Activated naive CD8-positive, alpha-beta T cell treated with anti-CD3 and anti-CD28 coated beads, Interleukin-2, amount 50 U/mL, for 24 hours (primary cell): Measurements from ENCODE around the gene PRPF31.

Experiments used
- ATAC-seq: fragments of 150-1000 bp; cut with Tn5 transposase; one replicate; pipeline ENCODE4 v1.10.0; 2021
- DNase-seq: peaks from one replicate; pipeline ENCODE4 v3.0.0; 2021
- H3K27ac Mint-ChIP-seq: one replicate; pipeline ENCODE4 v1.8.0; 2021; ENCODE audit warnings: mild to moderate bottlenecking, mixed read lengths
- H3K27me3 Mint-ChIP-seq: one replicate; pipeline ENCODE4 v1.8.0; 2021; ENCODE audit warnings: mixed read lengths
- H3K36me3 Mint-ChIP-seq: one replicate; pipeline ENCODE4 v1.8.0; 2021; ENCODE audit warnings: low read depth, mixed read lengths
- H3K4me1 Mint-ChIP-seq: one replicate; pipeline ENCODE4 v1.8.0; 2021; ENCODE audit warnings: mixed read lengths
- H3K4me3 Mint-ChIP-seq: one replicate; pipeline ENCODE4 v1.8.0; 2021; ENCODE audit warnings: mild to moderate bottlenecking, moderate library complexity, mixed read lengths
- H3K9me3 Mint-ChIP-seq: one replicate; pipeline ENCODE4 v1.8.0; 2021; ENCODE audit warnings: mixed read lengths

Gene PRPF31

DNA sequence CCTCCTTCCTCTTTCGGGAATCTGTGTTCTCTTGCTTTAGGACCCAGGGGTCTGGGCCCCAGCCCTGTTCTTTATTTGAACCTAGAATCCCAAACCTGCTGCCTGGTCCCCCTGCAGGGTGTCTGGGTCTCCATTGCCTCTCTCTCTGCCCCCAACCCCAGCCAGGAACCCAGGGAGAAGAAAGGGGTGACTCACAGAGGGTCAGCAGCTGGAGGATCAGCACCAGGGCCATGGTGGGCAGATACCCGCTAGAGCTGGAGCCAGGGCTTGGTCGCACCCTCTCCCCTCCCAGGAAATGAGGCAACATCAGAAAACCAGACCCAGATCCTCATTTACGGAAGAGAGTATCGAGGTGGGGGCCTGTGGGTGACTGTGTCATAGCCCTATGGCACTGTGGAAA, 15.0 kb upstream of the PRPF31 start, which contains the start of gene OSCAR:
TSS of gene OSCAR (minus strand) at position 243 of the 400 bp plus-strand sequence. CDS start at position 232, 11 bp downstream.
- ATAC-seq (no peak), DNase-seq (no peak)
- peaks cover 10% of the 10 kb centered on the region for H3K36me3 Mint-ChIP-seq
- no peaks in the 10 kb centered on the region for H3K9me3 Mint-ChIP-seq
- H3K27ac Mint-ChIP-seq: no peak within 1 kb of the TSS
- peaks cover 5% of the 10 kb centered on the region for H3K27me3 Mint-ChIP-seq
- peaks cover 22% of the 10 kb centered on the region for H3K4me1 Mint-ChIP-seq
- H3K4me3 Mint-ChIP-seq: peak within 1 kb of the TSS; percentile 51

DNA sequence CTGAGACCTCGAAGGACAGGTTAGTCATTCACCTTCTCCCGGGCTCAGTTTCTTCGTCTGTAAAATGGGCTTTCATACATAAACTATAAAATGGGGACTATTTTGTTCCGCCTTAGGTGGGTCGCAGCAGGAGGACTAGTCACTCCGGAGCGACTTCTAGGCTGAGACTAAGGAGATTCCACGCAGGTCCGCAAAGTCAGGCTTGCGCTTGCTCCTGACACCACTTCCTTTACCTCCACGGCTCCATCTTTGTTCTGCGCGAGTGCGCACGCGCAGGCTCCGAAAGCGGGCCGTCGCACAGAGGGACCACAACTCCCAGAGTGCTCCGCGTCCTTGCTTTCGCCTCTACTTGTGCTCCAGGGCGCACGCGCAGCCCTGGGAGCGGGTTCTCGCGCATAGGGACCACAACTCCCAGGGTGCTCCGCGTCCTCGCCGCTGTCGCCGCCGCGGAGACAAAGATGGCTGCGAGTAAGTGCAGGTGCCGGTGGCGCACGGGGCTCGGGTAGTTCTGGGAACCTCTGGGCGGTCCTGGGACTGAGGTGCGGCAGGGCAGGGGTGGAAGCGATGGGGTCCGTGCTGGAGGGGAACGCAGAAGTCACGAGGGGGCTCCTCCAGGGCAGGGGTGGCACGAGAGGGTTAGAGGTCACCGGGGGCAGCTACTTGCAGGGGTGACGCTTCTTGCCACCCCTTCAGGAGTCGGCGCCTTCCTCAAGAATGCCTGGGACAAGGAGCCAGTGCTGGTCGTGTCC, 13.0 kb upstream of the PRPF31 start, which contains the start of gene NDUFA3:
TSS of gene NDUFA3 (plus strand) at position 435 of the 749 bp plus-strand sequence. CDS start at position 459, 24 bp downstream.
- DNase-seq (peak; percentile 96), ATAC-seq (peak; percentile 98)
- Mint-ChIP-seq H3K36me3 (peaks cover 24% of the 10 kb centered on the region), H3K4me3 (peak within 1 kb of the TSS; percentile 93), H3K4me1 (peaks cover 18% of the 10 kb centered on the region), H3K27me3 (no peaks in the 10 kb centered on the region), H3K9me3 (no peaks in the 10 kb centered on the region), H3K27ac (peak within 1 kb of the TSS; percentile 92)

DNA sequence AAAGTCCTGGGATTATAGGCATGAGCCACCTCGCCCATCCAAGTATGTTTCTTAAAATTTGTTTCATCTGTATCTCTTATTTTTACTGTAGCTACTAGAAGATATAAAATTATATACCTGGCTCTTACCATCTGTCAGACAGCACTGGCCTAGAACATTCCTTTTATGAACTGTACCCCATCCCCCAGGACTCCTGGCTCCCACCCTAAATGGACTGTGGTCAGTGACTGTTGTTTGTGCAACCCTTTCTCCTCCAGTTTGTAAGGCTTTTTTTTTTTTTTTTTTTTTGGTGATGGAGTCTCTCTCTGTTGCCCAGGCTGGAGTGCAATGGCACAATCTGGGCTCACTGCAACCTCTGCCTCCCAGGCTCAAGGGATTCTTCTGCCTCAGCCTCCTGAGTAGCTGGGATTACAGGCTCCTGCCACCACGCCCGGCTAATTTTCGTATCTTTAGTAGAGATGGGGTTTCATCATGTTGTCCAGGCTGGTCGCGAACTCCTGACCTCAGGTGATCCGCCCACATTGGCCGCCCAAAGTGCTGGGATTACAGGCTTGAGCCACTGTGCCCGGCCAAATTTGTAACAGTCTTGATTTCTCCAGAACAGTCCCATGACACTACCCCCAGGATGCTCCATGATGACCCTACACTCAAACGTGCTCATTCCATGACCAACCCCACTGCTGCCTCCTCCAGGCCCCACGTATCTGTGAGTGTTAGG, 10.4 kb upstream of the PRPF31 start:
- no peaks in the 10 kb centered on the region for H3K9me3 Mint-ChIP-seq
- H3K4me1 Mint-ChIP-seq: peaks cover 18% of the 10 kb centered on the region
- no peak overlapping the region for H3K4me3 Mint-ChIP-seq
- ATAC-seq (no peak), DNase-seq (no peak)
- no peaks in the 10 kb centered on the region for H3K27me3 Mint-ChIP-seq
- peaks cover 27% of the 10 kb centered on the region for H3K36me3 Mint-ChIP-seq
- H3K27ac Mint-ChIP-seq: no peak overlapping the region

DNA sequence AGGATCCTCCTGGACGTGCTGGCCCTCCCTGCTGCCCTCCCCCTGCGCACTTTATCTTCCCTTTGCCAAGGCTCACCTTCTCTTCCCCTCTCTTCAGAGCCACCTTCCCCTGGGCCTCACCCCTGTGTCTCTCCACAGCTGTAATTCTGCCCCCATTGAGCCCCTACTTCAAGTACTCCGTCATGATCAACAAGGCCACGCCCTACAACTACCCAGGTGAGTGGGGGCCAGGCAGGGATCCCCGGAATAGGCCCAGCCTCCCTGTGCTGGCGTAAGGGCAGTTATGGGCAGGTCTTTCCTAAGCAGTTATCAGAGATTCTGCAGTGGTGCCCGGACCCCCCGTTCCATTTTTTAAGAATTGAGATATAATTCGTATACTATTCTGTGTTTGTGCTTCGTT, 9.8 kb upstream of the PRPF31 start:
- ATAC-seq: no peak
- no peaks in the 10 kb centered on the region for H3K27me3 Mint-ChIP-seq
- H3K4me3 Mint-ChIP-seq: no peak overlapping the region
- no peak for DNase-seq
- H3K4me1 Mint-ChIP-seq: peaks cover 18% of the 10 kb centered on the region
- H3K27ac Mint-ChIP-seq: no peak overlapping the region
- H3K36me3 Mint-ChIP-seq: peaks cover 31% of the 10 kb centered on the region
- no peaks in the 10 kb centered on the region for H3K9me3 Mint-ChIP-seq

DNA sequence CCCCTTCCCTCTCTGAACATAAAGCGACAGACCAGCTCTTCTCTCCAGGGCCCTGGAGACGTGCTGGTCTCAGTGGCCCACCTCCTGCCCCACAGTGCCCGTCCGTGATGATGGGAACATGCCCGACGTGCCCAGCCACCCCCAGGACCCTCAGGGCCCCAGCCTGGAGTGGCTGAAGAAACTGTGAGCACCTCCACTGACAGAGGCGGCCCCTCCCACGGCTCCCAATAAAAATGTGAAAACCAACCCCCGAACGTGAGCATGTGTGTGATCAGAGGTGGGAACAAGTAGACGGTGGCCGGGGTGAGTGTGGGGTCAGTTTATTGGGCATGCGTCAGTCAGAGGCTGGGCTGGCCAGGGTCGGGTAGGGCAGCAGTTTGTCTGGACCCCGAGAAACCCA, 8.8 kb upstream of the PRPF31 start:
- Mint-ChIP-seq H3K27me3 (no peaks in the 10 kb centered on the region), H3K9me3 (no peaks in the 10 kb centered on the region)

DNA sequence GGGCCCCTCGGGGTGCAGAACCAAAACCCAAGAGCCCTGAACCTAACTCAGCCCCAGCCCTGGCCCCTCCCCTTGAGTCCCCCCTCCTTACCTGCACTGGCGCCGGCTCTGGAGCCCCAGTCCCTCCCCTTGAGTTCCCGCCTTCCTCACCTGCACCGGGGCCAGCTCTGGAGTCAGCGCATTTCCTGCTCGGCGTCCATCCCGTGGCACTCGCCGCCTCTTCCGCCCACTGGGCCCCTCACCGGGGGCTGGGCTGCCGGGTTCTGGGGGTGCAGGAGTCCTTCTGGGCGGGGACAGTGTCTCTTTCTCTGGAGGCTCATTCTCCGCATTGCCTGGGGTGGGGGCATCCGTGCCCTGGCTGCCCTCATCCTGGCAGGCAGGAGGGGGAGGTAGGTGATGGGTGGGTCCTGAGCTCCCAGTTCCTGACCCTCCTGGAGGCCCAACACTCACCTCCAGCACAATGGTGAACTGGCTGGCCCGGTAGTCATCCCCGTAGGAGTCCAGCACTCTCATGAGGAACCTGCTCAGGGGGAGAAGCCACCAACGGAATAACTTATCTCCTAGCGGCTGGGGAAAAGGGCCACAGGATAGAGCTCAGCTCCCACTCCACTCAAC, 7.6 kb upstream of the PRPF31 start:
- H3K27ac Mint-ChIP-seq: no peak overlapping the region
- peaks cover 32% of the 10 kb centered on the region for H3K36me3 Mint-ChIP-seq
- H3K9me3 Mint-ChIP-seq: no peaks in the 10 kb centered on the region
- peaks cover 11% of the 10 kb centered on the region for H3K4me1 Mint-ChIP-seq
- ATAC-seq: no peak
- H3K27me3 Mint-ChIP-seq: no peaks in the 10 kb centered on the region
- DNase-seq: no peak
- no peak overlapping the region for H3K4me3 Mint-ChIP-seq

More for the DNA sequence above, 8.8 kb upstream of the PRPF31 start:
- Mint-ChIP-seq H3K36me3 (peaks cover 33% of the 10 kb centered on the region), H3K27ac (no peak overlapping the region), H3K4me1 (peaks cover 17% of the 10 kb centered on the region), H3K4me3 (no peak overlapping the region)
- ATAC-seq (no peak), DNase-seq (no peak)

DNA sequence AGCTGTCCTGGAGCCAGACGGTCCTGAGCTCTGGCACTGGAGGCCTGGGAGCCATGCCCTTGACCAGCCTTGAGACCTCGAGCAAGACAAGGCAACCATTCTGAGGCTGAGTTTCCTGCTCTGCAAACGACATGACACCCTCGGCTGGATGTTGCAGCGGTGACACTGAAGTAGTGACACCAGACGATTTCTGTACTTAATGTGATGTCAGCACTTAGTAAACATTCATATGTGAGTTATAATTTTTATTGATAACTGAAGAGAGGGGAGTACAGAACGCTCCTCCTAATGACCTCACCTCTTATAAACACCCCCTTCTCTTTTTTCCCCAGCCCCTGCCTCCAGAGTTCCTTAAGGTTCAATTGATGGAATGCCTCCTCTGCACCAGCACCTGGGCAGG, 7.1 kb upstream of the PRPF31 start:
- peaks cover 11% of the 10 kb centered on the region for H3K4me1 Mint-ChIP-seq
- ATAC-seq: no peak
- no peak overlapping the region for H3K4me3 Mint-ChIP-seq
- no peak for DNase-seq
- peaks cover 36% of the 10 kb centered on the region for H3K36me3 Mint-ChIP-seq
- H3K27me3 Mint-ChIP-seq: no peaks in the 10 kb centered on the region
- H3K9me3 Mint-ChIP-seq: no peaks in the 10 kb centered on the region
- H3K27ac Mint-ChIP-seq: no peak overlapping the region

DNA sequence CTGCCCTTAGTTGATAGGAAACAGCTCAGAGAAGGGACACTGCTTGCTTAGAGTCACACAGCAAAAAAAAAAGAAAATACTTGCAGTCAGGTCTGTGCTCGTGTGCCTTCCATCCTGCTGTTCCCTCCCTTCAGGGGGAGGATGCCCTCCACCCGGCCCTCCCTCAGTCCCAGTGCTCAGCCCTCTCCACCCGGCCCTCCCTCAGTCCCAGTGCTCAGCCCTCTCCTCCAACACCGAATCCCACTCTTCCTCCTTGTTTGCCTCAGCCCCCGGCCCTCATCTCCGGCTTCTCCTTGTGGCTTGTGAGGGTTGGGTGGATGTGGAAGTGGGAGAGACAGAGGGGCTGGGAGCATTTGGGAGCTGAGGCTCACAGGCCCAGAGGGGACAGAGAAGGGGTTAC, 5.9 kb upstream of the PRPF31 start:
- no peaks in the 10 kb centered on the region for H3K9me3 Mint-ChIP-seq
- ATAC-seq: peak; percentile 55
- H3K27ac Mint-ChIP-seq: no peak overlapping the region
- DNase-seq: no peak
- no peak overlapping the region for H3K4me3 Mint-ChIP-seq
- peaks cover 37% of the 10 kb centered on the region for H3K36me3 Mint-ChIP-seq
- peaks cover 17% of the 10 kb centered on the region for H3K4me1 Mint-ChIP-seq
- H3K27me3 Mint-ChIP-seq: no peaks in the 10 kb centered on the region

- H3K27me3 Mint-ChIP-seq: peaks cover 3% of the 10 kb centered on the region
- peaks cover 35% of the 10 kb centered on the region for H3K4me1 Mint-ChIP-seq
- H3K36me3 Mint-ChIP-seq: peaks cover 27% of the 10 kb centered on the region
- H3K4me3 Mint-ChIP-seq: peak overlapping the region; percentile 98
- peak; percentile 64 for DNase-seq
- peak; percentile 51 for ATAC-seq
- H3K27ac Mint-ChIP-seq: peak overlapping the region; percentile 99
- H3K9me3 Mint-ChIP-seq: no peaks in the 10 kb centered on the region
These were observed 1.0 kb upstream of the PRPF31 start for GRCh38 chr19:54114340-54115108.

GRCh38 chr19:54121259-54121658, 5.7 kb downstream of the PRPF31 start:
- Mint-ChIP-seq H3K36me3 (peaks cover 19% of the 10 kb centered on the region), H3K9me3 (no peaks in the 10 kb centered on the region), H3K4me3 (no peak overlapping the region), H3K27me3 (no peaks in the 10 kb centered on the region), H3K27ac (no peak overlapping the region), H3K4me1 (peaks cover 11% of the 10 kb centered on the region)
- no peak for DNase-seq
- ATAC-seq: no peak

DNA sequence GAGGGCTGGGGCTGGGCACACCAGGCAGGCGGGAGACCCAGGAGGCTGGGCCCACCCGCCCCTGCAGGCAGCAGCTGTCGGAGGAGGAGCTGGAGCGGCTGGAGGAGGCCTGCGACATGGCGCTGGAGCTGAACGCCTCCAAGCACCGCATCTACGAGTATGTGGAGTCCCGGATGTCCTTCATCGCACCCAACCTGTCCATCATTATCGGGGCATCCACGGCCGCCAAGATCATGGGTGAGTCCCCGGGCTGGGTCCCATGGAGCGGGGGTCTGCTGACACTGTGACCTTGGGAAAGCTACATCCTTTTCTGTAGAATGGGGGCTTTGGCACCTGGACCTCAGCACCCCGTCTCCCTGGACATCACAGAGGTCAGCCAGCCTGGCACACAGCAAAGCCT, 8.1 kb downstream of the PRPF31 start:
- ATAC-seq (no peak), DNase-seq (no peak)
- no peaks in the 10 kb centered on the region for H3K9me3 Mint-ChIP-seq
- no peaks in the 10 kb centered on the region for H3K27me3 Mint-ChIP-seq
- no peak overlapping the region for H3K27ac Mint-ChIP-seq
- no peak overlapping the region for H3K4me3 Mint-ChIP-seq
- H3K4me1 Mint-ChIP-seq: no peaks in the 10 kb centered on the region
- H3K36me3 Mint-ChIP-seq: peaks cover 28% of the 10 kb centered on the region

DNA sequence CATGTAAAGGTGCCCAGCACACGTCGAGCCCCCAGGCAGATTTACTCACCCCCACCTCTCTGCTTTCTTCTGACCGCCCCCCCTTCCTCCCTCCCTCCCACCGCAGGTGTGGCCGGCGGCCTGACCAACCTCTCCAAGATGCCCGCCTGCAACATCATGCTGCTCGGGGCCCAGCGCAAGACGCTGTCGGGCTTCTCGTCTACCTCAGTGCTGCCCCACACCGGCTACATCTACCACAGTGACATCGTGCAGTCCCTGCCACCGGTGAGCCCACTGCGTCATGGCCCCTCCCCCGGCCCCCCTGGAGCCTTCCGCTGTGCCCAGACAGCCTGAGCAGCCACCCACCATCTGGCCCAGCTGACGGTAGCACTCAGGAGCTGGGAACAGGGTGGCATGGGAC, 8.8 kb downstream of the PRPF31 start:
- H3K27me3 Mint-ChIP-seq: no peaks in the 10 kb centered on the region
- peaks cover 28% of the 10 kb centered on the region for H3K36me3 Mint-ChIP-seq
- no peaks in the 10 kb centered on the region for H3K9me3 Mint-ChIP-seq
- no peaks in the 10 kb centered on the region for H3K4me1 Mint-ChIP-seq
- no peak overlapping the region for H3K27ac Mint-ChIP-seq
- DNase-seq: no peak
- H3K4me3 Mint-ChIP-seq: no peak overlapping the region
- no peak for ATAC-seq

DNA sequence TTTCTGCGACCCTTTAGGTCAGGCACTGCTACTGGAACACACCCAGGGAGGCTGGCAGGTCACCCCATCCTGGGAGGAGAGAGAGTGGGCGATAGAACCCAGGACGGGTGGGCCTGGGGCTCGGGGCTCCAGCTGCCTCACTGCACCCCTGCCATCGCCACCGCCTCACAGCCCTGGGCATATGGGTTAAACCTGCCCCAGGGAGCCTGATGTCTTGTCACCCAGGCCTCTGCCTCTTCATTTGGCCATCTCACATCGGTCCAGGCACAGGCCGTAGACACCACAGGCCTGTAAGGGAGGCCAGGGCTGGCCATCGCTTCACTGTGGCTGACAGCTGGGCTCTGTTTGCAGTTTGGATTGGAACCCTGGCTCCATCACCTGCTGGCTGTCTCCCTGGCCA, 10.2 kb downstream of the PRPF31 start:
- ATAC-seq: no peak
- Mint-ChIP-seq H3K27me3 (no peaks in the 10 kb centered on the region), H3K9me3 (no peaks in the 10 kb centered on the region), H3K36me3 (peaks cover 20% of the 10 kb centered on the region), H3K27ac (no peak overlapping the region), H3K4me3 (no peak overlapping the region), H3K4me1 (no peaks in the 10 kb centered on the region)
- no peak for DNase-seq

GRCh38 chr19:54127688-54128440, 12.3 kb downstream of the PRPF31 start:
- H3K9me3 Mint-ChIP-seq: no peaks in the 10 kb centered on the region
- H3K27me3 Mint-ChIP-seq: no peaks in the 10 kb centered on the region
- H3K27ac Mint-ChIP-seq: no peak overlapping the region
- no peak overlapping the region for H3K4me3 Mint-ChIP-seq
- ATAC-seq: no peak
- no peak for DNase-seq
- peaks cover 17% of the 10 kb centered on the region for H3K36me3 Mint-ChIP-seq
- no peaks in the 10 kb centered on the region for H3K4me1 Mint-ChIP-seq
